Ecto neural progenitor cell (in vitro differentiated cells): Measurements from ENCODE around the gene C16orf86.

ENCODE experiments used
- DNase-seq: peaks from one replicate; pipeline ENCODE4 v3.0.0-alpha.2; 2018; ENCODE audit warnings: low spot score

Gene C16orf86

GRCh38 chr16:67653789-67654402 lies 12.7 kb upstream of the C16orf86 start:
- DNase-seq, result no peak

DNA sequence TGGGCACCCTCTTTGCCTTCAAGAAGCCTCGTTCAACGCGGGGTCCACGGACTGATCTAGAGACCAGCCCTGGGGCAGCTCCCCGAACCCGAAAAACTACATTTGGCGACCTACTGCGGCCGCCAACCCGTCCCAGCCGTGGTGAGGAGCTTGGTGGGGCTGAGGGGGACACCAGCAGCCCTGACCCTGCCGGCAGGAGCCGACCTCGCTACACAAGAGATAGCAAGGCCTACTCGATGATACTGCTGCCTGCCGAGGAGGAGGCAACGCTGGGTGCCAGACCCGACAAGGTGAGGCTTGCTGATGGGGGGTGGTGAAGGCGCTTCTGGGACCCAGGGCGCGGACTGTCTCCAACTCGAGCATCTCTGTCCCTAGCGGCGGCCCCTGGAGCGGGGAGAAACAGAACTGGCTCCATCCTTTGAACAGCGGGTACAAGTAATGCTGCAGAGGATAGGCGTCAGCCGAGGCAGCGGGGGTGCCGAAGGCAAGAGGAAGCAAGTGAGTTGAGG lies 12.2 kb upstream of the C16orf86 start:
- DNase-seq, result no peak

DNA sequence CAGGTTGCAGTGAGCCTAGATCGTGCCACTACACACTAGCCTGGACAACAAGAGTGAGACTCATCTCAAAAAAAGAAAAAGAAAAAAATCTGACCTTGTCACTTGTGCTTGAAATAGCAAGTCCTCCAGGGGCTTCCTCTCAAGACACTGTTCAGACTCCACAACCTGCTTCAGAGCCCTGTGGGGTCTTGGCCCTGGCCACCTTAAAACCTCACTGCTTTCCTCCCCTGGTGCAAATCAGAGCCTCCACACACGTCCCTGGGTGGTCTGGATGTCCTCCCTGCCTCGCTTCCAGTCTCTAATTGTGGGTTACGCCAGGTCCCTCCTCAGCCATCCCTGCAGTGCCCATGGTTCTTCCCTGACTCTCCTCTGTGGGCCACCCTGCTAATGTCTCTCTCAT lies 11.3 kb upstream of the C16orf86 start:
- no peak for DNase-seq

DNA sequence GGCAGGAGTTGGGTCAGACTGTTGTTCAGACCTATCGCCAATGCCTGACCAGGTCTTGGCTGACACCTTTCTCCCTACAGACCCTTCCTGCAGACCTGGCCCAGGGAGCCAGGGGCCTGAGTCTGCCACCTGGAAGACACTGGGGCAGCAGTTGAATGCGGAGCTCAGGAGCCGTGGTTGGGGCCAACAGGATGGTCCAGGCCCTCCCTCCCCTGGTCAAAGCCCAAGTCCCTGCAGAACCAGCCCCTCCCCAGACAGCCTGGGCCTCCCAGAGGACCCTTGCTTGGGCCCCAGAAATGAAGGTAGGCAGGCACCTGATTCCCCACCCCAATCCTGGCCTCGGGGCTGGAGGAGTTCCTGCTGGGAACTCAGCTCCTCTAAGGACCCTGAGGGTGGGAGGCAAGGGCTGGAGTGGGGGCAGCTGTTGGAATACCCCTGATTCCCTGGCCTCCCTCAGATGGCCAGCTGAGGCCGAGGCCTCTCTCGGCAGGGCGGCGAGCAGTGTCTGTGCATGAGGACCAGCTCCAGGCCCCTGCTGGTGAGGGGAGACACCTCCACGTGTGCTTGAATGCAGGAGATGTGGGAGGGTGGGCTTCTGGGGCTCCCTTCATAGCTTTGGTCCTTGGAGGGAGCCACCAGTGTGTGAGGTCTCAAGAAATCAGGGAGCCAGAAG lies 10.1 kb upstream of the C16orf86 start:
- DNase-seq, result no peak

- no peak for DNase-seq
Measured at GRCh38 chr16:67657017-67657608, 9.5 kb upstream of the C16orf86 start.

DNA sequence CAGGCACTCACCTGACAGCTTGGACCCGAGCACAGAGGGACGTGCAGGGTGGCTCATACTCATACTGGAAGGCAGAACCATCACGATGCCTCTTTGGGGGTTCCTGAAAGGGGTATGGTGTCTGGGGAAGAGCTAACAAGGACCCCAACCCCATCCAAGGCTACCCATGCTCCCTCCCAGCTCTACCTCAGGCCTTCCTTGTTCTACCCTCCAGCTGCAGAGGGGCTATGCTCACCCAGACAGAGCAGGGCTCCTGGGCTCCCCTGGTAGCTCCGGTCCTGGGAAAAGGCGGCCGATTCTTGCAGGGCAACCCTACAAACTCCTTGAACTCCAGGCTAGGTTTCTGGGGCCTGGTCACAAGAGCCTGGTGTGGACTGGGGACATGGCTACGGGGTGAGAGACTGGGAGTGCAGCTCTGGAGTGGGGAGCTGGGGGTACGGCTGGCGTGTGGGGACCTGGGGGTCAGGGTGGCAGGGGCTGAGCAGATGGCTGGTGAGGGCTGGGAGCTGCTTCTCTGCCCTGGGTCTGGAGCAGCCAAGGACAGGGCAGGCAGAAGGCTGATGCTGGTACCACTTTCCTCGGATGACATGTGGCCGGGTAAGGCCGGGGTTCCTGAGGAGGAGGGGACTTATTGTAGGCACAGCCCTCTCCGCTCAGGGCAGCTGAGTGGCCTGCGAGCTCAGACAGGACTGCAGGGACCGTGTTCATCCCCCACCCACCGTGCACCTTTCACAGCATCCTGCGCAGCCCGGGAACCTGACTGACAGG lies 8.7 kb upstream of the C16orf86 start:
- DNase-seq, result no peak

GRCh38 chr16:67658849-67659674 lies 7.6 kb upstream of the C16orf86 start:
- DNase-seq, result no peak

- peak; percentile 95 for DNase-seq
Measured at GRCh38 chr16:67659675-67660563, 6.7 kb upstream of the C16orf86 start, which contains the start of gene ACD. Gene ACD, minus strand, starts transcription at chr16:67660260. Its CDS starts 40 bp downstream, at chr16:67660220.

DNA sequence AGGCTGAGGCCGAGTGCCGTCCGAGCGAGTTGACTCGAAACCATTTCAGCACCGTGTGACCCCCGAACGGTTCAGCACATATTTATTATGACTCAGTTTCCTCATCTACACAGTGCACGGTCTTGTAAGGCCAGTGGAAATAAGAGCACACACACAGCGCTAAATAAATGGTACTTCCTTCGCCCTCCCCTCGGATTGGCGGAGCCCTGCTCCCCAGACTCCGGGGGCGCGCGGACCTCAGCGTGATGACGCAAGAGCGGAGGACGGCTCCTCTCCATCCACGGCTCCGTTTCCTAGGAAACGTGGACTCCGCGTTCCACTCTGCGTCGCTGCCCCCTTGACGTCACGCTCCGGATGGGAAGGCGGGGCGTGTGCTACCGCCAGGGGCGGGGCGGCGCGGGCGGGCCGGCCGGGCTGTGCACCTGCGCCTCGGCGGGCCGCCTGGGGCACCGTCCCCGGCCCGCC lies 6.0 kb upstream of the C16orf86 start, which contains the start of gene PARD6A:
Gene PARD6A (plus strand): TSS at position 397 of the 465 bp plus-strand sequence. CDS start 79 bp downstream, outside the sequence.
- DNase-seq, result peak; percentile 94

DNA sequence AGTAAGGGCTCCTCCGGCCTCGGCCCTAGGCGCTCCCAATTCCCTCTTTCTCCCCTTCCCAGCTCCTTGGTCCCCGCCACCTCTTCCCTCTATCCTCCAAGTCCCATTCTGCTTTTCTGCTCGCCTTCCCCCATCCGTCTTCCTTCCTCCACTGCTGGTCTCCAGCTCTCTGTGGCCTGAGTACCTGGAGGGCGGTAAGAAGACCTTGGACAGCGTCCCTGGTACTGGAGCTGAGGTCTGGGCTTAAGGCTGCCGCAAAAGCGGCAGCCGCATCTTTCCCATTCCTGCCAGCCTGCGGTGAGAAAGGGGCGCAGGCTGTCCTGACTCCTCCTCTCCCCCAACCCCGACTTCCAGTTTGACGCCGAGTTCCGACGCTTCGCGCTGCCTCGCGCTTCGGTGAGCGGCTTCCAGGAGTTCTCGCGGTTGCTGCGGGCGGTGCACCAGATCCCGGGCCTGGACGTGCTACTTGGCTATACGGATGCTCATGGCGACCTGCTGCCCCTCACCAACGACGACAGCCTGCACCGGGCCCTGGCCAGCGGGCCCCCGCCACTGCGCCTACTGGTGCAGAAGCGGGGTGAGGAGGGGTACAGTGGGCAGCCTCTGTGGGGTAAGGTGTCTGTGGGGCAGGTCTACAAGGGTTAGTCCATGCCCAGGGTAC lies 5.4 kb upstream of the C16orf86 start:
- DNase-seq, result peak; percentile 69

GRCh38 chr16:67661886-67662652 lies 4.5 kb upstream of the C16orf86 start:
- no peak for DNase-seq

DNA sequence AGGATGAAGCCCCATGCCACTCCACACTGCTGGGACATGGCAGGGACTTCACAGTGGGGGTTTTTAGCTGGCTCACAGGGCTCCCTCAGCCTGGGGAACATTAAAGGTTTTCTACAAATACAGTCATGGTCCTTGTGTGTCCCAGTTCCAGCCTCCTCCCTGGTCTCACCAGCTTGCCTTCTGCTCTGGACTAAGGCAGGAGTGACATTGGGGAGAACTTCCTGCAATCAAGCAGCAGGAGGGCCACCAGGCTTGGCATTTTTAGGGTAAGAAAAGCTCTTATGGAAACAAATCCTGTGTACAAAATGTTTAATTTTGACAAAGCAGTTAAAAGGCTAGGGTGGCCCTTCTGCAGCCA lies 4.0 kb upstream of the C16orf86 start:
- DNase-seq, result no peak

GRCh38 chr16:67663151-67663876 lies 3.3 kb upstream of the C16orf86 start:
- DNase-seq, result peak; percentile 68

DNA sequence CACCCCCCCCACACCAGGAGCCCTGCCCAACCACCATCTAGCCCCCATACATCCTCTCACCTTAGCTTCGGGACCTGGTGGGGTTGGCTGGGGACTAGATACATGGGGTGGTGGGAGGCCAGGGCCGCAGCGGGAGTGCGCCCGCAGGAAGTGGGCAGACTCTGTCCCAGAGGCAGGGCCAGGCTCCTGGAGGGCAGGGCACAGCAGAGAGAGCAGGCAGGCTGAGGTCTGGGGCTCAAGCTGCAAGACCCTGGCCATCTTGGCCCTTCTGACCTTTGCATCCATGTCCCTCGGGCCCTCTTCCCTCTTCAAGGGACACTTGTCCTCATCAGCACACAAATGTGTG lies 2.8 kb upstream of the C16orf86 start:
- no peak for DNase-seq

- DNase-seq, result no peak
Measured at GRCh38 chr16:67664258-67664657, 2.4 kb upstream of the C16orf86 start.

DNA sequence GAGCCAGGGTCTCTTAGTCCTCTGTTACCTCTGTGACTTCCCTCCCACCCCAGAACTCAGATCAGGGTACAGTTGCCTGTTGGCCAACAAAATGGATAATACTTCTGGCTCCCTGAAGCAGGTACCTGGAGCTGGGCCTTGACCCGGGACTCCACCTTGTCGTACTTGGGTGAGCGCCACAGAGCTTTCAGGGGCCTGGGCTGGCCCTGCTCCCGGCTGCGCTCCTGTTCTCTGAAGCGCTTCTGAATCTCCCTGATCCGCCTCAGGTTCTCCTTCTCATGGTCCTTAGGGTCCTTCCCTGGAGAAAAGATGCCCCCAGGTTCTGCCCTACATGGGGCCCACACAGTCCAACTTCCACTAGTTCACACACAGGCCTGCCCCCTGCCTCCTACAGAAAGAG lies 1.7 kb upstream of the C16orf86 start:
- no peak for DNase-seq

- no peak for DNase-seq
Measured at GRCh38 chr16:67665598-67665997, 1.0 kb upstream of the C16orf86 start.

DNA sequence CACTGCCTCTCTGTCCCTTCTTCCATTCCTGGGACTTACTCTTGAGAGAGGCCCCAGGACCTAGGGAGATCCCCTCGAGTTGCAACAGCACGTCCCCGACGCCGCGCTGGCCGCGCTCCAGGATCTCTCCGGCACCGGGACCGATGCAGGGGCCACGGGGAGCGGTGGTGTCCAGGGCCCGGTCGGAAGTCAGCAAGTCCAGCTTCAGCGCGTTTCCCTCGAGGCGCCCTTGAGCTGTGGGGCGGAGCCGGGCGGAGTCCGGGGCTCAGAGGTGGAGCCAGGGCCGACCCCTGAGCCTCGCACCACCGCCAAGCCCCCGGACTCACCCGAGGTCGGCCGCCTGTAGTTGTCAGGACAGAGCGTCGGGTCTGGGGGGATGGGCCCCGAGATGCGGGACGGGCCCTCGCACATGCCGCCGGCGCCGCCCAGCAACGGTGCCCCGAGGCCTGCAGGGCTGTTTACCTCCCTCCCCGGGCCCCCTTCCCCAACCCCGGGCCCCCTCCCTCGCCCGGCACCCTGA lies 522 bp upstream of the C16orf86 start:
- DNase-seq, result peak; percentile 82
